ENCODE measurements around the gene PAQR7.

The PAQR7 gene

DNA sequence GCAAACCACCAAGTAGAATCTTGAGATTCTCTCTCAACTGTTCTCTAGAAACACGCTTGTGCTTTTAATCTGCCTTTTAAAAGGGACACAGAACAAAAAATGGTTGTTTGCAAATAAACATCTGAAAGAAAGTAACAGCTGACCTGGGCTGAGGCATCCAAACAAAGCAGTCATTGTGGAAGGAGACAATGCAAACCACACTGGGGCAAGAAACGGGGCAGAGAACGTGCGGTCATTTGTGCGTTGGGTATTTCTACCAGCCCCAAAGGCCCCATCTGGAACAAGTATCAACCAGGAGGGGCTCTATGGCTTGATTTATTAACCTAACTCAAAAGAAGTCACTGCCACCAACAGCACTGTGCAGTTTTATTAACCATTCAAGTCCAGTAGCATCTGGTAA, 24.7 kb upstream of the PAQR7 start:
- no peak overlapping the region for H3K27ac ChIP-seq (ENCODE audit: low read depth, low read length, severe bottlenecking)
- WGBS, 2 experiments (ENCODE audit: insufficient coverage in 2 of 2): 86 to 94% methylated on average over 2 to 4 of the region's 5 CpGs
- H3K36me3 ChIP-seq (ENCODE audit: control insufficient read depth, insufficient read depth, low read length): peaks cover 82% of the 10 kb centered on the region
- no peaks in the 10 kb centered on the region for H3K9me3 ChIP-seq (ENCODE audit: control insufficient read depth, low read length)
- peaks cover 13% of the 10 kb centered on the region for H3K4me1 ChIP-seq (ENCODE audit: control insufficient read depth, insufficient read depth, low read length, poor library complexity, severe bottlenecking)
- H3K4me3 ChIP-seq (ENCODE audit: extremely low read depth, insufficient read depth, low read length, poor library complexity, severe bottlenecking): no peak overlapping the region

GRCh38 chr1:25899792-25900191, 24.3 kb upstream of the PAQR7 start:
- 92 to 96% methylated on average over 4 of the region's 6 CpGs for WGBS, 2 experiments (ENCODE audit: insufficient coverage in 2 of 2)
- peaks cover 13% of the 10 kb centered on the region for H3K4me1 ChIP-seq (ENCODE audit: control insufficient read depth, insufficient read depth, low read length, poor library complexity, severe bottlenecking)
- no peaks in the 10 kb centered on the region for H3K9me3 ChIP-seq (ENCODE audit: control insufficient read depth, low read length)
- H3K27ac ChIP-seq (ENCODE audit: low read depth, low read length, severe bottlenecking): no peak overlapping the region
- H3K36me3 ChIP-seq (ENCODE audit: control insufficient read depth, insufficient read depth, low read length): peaks cover 85% of the 10 kb centered on the region
- no peak overlapping the region for H3K4me3 ChIP-seq (ENCODE audit: extremely low read depth, insufficient read depth, low read length, poor library complexity, severe bottlenecking)

- Histone ChIP-seq H3K4me1 (ENCODE audit: control insufficient read depth, insufficient read depth, low read length, poor library complexity, severe bottlenecking) (peaks cover 4% of the 10 kb centered on the region), H3K27ac (ENCODE audit: low read depth, low read length, severe bottlenecking) (peak overlapping the region; percentile 26)
Observed at GRCh38 chr1:25898223-25899015, 22.9 kb upstream of the PAQR7 start.

DNA sequence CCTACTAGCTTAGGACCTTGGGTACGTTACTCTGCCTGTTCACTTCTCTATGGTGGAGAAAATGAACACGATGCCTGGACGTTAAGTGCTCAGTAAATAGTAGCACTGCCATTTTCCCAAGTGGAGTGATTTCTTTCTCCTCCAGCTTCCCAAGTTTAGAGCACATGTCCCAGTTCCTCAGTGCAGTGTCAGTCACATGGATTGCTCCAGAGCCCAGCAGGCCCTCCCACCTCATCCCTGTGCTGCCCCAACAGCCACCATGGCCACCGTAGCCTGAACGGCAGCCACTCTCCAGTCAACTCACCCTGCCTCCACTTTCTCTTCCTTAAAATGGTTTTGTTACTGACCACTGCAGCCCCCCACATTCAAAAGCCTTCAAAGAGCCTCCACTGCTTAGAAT, 22.2 kb upstream of the PAQR7 start:
- Histone ChIP-seq H3K36me3 (ENCODE audit: control insufficient read depth, insufficient read depth, low read length) (peaks cover 76% of the 10 kb centered on the region), H3K27ac (ENCODE audit: low read depth, low read length, severe bottlenecking) (peak overlapping the region; percentile 26), H3K9me3 (ENCODE audit: control insufficient read depth, low read length) (no peaks in the 10 kb centered on the region), H3K4me1 (ENCODE audit: control insufficient read depth, insufficient read depth, low read length, poor library complexity, severe bottlenecking) (peaks cover 11% of the 10 kb centered on the region), H3K4me3 (ENCODE audit: extremely low read depth, insufficient read depth, low read length, poor library complexity, severe bottlenecking) (no peak overlapping the region)
- WGBS, 2 experiments (ENCODE audit: insufficient coverage in 2 of 2): 93 to 96% methylated on average over 3 to 5 of the region's 5 CpGs

More at GRCh38 chr1:25898223-25899015, 22.9 kb upstream of the PAQR7 start:
- Histone ChIP-seq H3K4me3 (ENCODE audit: extremely low read depth, insufficient read depth, low read length, poor library complexity, severe bottlenecking) (no peak overlapping the region), H3K9me3 (ENCODE audit: control insufficient read depth, low read length) (no peaks in the 10 kb centered on the region), H3K36me3 (ENCODE audit: control insufficient read depth, insufficient read depth, low read length) (peaks cover 83% of the 10 kb centered on the region)
- WGBS, 2 experiments (ENCODE audit: insufficient coverage in 2 of 2): 96 to 100% methylated on average over 3 to 8 of the region's 11 CpGs

DNA sequence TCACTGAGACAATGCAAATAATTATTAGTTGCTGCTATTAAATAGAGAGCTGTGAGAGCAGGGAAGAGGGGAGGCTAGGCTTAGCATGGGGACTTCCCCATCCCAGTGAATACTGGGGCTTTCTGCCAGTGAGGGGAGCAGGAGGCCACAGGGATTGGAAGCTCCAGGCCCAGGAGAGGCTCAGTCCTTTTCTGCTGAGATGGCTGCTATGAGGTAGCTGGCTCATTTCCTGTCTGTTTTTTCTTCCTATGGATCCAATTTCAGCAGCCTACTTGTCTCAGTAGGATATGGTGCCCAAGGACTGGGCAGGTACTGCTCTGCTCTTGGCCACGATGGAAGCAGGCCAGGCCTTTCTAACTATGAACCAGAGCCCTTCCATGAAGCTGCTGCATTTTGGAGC, 20.8 kb upstream of the PAQR7 start:
- Histone ChIP-seq H3K27ac (ENCODE audit: low read depth, low read length, severe bottlenecking) (peak overlapping the region; percentile 0), H3K9me3 (ENCODE audit: control insufficient read depth, low read length) (no peaks in the 10 kb centered on the region), H3K4me3 (ENCODE audit: extremely low read depth, insufficient read depth, low read length, poor library complexity, severe bottlenecking) (no peak overlapping the region), H3K36me3 (ENCODE audit: control insufficient read depth, insufficient read depth, low read length) (peaks cover 61% of the 10 kb centered on the region), H3K4me1 (ENCODE audit: control insufficient read depth, insufficient read depth, low read length, poor library complexity, severe bottlenecking) (peaks cover 23% of the 10 kb centered on the region)
- WGBS, 2 experiments (ENCODE audit: insufficient coverage in 2 of 2): 82 to 100% methylated on average over 1 of the region's 1 CpG

- Histone ChIP-seq H3K9me3 (ENCODE audit: control insufficient read depth, low read length) (no peaks in the 10 kb centered on the region), H3K4me1 (ENCODE audit: control insufficient read depth, insufficient read depth, low read length, poor library complexity, severe bottlenecking) (peaks cover 23% of the 10 kb centered on the region), H3K4me3 (ENCODE audit: extremely low read depth, insufficient read depth, low read length, poor library complexity, severe bottlenecking) (no peak overlapping the region), H3K36me3 (ENCODE audit: control insufficient read depth, insufficient read depth, low read length) (peaks cover 59% of the 10 kb centered on the region), H3K27ac (ENCODE audit: low read depth, low read length, severe bottlenecking) (peak overlapping the region; percentile 12)
- WGBS, 2 experiments (ENCODE audit: insufficient coverage in 2 of 2): 23 to 30% methylated on average over 10 to 12 of the region's 12 CpGs
Observed at GRCh38 chr1:25895365-25895990, 20.0 kb upstream of the PAQR7 start.

DNA sequence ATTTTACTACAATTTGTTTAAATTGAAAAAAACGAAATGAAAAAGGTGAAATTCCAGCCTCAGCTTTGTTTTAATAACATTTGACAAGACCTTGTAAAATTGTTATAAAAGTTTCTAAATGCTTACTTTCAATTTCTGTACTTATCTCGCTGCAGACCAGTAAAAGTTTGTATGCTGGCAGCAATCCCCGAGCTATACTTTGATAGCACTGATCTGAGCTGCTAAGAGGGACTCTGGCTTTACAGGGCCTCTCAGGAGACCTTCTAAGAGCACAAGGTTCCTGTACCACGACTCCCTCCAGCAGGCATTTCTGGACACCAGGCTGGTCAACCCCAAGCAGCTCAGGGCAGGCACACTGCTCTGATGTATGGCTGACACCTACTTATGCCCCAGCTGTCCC, 17.6 kb upstream of the PAQR7 start:
- Histone ChIP-seq H3K4me3 (ENCODE audit: extremely low read depth, insufficient read depth, low read length, poor library complexity, severe bottlenecking) (no peak overlapping the region), H3K27ac (ENCODE audit: low read depth, low read length, severe bottlenecking) (peak overlapping the region; percentile 49), H3K4me1 (ENCODE audit: control insufficient read depth, insufficient read depth, low read length, poor library complexity, severe bottlenecking) (peaks cover 20% of the 10 kb centered on the region), H3K9me3 (ENCODE audit: control insufficient read depth, low read length) (no peaks in the 10 kb centered on the region), H3K36me3 (ENCODE audit: control insufficient read depth, insufficient read depth, low read length) (peaks cover 38% of the 10 kb centered on the region)
- 85 to 94% methylated on average over 2 of the region's 4 CpGs for WGBS, 2 experiments (ENCODE audit: insufficient coverage in 2 of 2)

DNA sequence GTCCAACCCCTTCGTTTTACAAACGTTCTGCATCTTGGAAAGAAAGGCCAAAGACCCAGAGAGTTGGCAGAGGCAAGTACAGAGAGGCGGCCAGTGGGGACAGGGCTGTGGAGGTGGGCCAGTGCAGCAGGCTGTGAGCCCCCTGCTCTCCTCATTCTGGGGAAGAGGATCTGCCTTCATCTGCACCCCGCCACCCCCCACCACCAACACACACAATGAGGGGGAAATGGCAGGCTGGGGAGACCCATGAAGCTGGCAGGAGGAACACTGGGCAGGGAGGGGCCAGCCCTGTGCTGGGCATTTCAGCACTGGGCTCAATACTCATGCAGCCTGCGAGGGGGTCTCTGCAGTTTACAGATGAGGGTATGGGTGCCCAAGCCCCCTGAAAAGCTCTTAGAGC, 16.1 kb upstream of the PAQR7 start:
- H3K36me3 ChIP-seq (ENCODE audit: control insufficient read depth, insufficient read depth, low read length): peaks cover 24% of the 10 kb centered on the region
- no peak overlapping the region for H3K27ac ChIP-seq (ENCODE audit: low read depth, low read length, severe bottlenecking)
- peaks cover 20% of the 10 kb centered on the region for H3K4me1 ChIP-seq (ENCODE audit: control insufficient read depth, insufficient read depth, low read length, poor library complexity, severe bottlenecking)
- H3K4me3 ChIP-seq (ENCODE audit: extremely low read depth, insufficient read depth, low read length, poor library complexity, severe bottlenecking): no peak overlapping the region
- H3K9me3 ChIP-seq (ENCODE audit: control insufficient read depth, low read length): no peaks in the 10 kb centered on the region
- WGBS, 2 experiments (ENCODE audit: insufficient coverage in 2 of 2): 81 to 100% methylated on average over 1 to 3 of the region's 5 CpGs

- peaks cover 22% of the 10 kb centered on the region for H3K36me3 ChIP-seq (ENCODE audit: control insufficient read depth, insufficient read depth, low read length)
- no peak overlapping the region for H3K4me3 ChIP-seq (ENCODE audit: extremely low read depth, insufficient read depth, low read length, poor library complexity, severe bottlenecking)
- H3K9me3 ChIP-seq (ENCODE audit: control insufficient read depth, low read length): no peaks in the 10 kb centered on the region
- H3K27ac ChIP-seq (ENCODE audit: low read depth, low read length, severe bottlenecking): no peak overlapping the region
- WGBS, 2 experiments (ENCODE audit: insufficient coverage in 2 of 2): 88 to 91% methylated on average over 9 to 10 of the region's 10 CpGs
- H3K4me1 ChIP-seq (ENCODE audit: control insufficient read depth, insufficient read depth, low read length, poor library complexity, severe bottlenecking): peaks cover 20% of the 10 kb centered on the region
Observed at GRCh38 chr1:25890239-25891034, 14.9 kb upstream of the PAQR7 start.

DNA sequence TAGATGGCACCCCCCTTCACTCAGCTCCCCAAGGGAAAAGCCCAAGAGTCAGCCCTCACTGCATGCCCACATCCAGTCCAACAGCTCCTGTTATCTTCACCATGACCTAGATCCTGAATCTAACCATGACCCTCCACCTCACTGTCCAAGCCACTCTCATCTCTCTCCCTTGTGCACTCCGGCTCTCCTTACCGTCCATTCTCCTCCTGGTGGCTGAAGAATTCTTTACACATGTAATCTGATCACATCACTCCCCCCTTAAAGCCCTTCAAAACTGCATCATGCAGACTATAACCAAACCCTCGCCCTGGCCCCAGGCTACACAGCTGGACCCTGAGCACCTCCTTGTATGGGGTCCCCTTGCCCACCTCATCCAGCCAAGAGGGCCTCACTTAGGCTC, 14.0 kb upstream of the PAQR7 start:
- Histone ChIP-seq H3K9me3 (ENCODE audit: control insufficient read depth, low read length) (no peaks in the 10 kb centered on the region), H3K36me3 (ENCODE audit: control insufficient read depth, insufficient read depth, low read length) (peaks cover 16% of the 10 kb centered on the region), H3K4me3 (ENCODE audit: extremely low read depth, insufficient read depth, low read length, poor library complexity, severe bottlenecking) (no peak overlapping the region), H3K27ac (ENCODE audit: low read depth, low read length, severe bottlenecking) (no peak overlapping the region), H3K4me1 (ENCODE audit: control insufficient read depth, insufficient read depth, low read length, poor library complexity, severe bottlenecking) (peaks cover 20% of the 10 kb centered on the region)
- WGBS, 2 experiments (ENCODE audit: insufficient coverage in 2 of 2): 78 to 91% methylated on average over 3 of the region's 3 CpGs

All from mesodermal cell (in vitro differentiated cells).